Loucy (cell line): ENCODE data around the gene UPK3A.

Experiments used
- EZH2phosphoT487 ChIP-seq: fragments of 200-600 bp; IDR thresholded peaks from 2 replicates; pipeline ENCODE4 v1.6.1; 2018; ENCODE audit warnings: antibody characterized with exemption, mild to moderate bottlenecking, moderate library complexity, borderline replicate concordance
- TF ChIP-seq, protein P1 (sequence below): fragments of 200-600 bp; sonication (generic); conservative IDR thresholded peaks from 2 replicates; pipeline ENCODE4 v1.5.1; 2014; ENCODE audit warnings: mild to moderate bottlenecking, antibody characterized with exemption, low read length

DNA sequence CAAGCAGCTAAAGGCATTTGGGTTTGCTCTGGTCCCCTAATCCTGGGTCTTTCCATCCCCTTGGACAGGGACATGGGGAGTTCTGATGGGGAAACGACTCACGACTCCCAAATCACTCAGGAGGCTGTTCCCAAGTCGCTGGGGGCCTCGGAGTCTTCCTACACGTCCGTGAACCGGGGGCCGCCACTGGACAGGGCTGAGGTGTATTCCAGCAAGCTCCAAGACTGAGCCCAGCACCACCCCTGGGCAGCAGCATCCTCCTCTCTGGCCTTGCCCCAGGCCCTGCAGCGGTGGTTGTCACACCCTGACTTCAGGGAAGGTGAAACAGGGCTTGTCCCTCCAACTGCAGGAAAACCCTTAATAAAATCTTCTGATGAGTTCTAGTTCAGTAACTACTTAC, 10.7 kb downstream of the UPK3A start:
- TF ChIP-seq, protein P1, sequence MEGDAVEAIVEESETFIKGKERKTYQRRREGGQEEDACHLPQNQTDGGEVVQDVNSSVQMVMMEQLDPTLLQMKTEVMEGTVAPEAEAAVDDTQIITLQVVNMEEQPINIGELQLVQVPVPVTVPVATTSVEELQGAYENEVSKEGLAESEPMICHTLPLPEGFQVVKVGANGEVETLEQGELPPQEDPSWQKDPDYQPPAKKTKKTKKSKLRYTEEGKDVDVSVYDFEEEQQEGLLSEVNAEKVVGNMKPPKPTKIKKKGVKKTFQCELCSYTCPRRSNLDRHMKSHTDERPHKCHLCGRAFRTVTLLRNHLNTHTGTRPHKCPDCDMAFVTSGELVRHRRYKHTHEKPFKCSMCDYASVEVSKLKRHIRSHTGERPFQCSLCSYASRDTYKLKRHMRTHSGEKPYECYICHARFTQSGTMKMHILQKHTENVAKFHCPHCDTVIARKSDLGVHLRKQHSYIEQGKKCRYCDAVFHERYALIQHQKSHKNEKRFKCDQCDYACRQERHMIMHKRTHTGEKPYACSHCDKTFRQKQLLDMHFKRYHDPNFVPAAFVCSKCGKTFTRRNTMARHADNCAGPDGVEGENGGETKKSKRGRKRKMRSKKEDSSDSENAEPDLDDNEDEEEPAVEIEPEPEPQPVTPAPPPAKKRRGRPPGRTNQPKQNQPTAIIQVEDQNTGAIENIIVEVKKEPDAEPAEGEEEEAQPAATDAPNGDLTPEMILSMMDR: no peak
- no peak for TF ChIP-seq EZH2phosphoT487
